Measurements from ENCODE around the gene TTN.
A peak's percentile ranks its signal among the peaks of the same experiment; 100 is the strongest.
"Not testable (repeated sequence)": the region's sequence is repeated elsewhere in the genome, so short reads cannot be mapped to it uniquely, and the experiment has no call there.

Gene TTN

GRCh38 chr2:178526256-178526655, 281.0 kb downstream of the TTN start:
- no peak for DNase-seq

DNA sequence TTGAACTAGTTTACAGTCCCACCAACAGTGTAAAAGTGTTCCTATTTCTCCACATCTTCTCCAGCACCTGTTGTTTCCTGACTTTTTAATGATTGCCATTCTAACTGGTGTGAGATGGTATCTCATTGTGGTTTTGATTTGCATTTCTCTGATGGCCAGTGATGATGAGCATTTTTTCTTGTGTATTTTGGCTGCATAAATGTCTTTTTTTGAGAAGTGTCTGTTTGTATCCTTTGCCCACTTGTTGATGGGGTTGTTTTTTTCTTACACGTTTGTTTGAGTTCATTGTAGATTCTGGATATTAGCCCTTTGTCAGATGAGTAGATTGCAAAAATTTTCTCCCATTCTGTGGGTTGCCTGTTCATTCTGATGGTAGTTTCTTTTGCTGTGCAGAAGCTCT, 281.8 kb downstream of the TTN start:
- DNase-seq, result not testable (repeated sequence)

GRCh38 chr2:178525010-178525409, 282.2 kb downstream of the TTN start:
- not testable (repeated sequence) for DNase-seq

- DNase-seq, result peak in 1 of 3 experiments; percentile 24
These were observed 283.6 kb downstream of the TTN start for GRCh38 chr2:178523596-178524134.

DNA sequence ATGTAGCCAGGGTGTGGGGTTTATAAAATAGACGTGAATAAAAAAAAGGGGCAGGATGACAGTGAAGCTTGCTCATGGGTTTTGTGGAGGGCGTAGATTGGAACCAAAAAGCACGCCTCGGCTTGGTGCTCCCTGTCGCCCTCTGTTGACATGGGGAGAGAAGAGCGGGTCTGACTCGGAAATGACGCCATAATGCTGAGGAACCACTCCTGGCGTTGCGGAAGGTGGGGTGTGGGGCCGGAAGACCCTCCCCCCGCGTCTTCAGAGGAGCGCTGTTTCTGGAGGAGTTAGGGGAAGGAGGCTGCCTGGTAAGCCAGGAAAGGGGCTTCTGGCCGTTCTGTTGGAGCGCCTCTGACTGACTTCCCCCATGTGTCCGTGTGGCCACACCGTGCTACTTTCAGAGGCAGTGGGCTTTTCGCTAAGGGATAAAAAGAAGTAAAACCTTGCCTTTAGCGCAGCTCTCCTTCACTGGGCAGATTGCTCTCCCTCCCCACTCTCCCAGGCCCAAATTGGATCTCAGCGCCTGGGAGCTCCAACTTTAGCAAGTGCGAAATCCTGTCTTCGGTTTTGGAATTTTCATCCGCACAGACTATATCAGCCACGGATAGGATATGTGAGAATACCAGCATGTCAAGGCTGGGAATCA, 284.1 kb downstream of the TTN start:
- DNase-seq, result peak in 2 of 3 experiments; percentile 75 to 88

DNA sequence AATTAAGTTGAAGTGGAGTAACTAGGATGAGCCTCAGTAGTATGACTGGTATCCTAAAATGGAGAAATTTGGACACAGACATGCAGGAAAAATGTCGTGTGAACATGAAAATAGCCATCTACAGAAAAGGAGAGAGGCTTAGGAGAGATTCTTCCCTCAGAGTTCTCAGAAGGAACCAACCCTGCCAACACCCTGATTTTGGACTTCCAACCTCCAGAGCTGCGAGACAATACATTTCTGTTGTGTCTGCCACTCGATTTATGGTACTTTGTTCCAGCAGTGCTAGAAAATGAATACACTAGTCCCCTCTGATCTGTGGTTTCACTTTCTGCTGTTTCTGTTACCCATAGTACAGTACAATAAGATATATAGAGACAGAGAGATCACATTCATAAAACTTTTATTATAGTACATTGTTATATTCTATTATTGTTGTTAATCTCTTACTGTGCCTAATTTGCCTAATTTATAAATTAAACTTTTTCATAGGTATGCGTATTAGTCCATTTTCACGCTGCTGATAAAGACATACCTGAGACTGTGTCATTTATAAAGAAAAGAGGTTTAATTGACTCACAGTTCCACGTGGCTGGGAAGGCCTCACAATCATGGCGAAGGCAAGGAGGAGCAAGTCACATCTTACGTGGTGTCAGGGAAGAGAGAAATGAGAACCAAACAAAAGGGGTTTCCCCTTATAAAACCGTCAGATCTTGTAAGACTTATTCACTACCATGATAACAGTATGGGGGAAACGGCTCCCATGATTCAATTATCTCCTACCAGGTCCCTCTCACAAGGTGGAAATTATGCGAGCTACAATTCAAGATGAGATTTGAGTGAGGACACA, 285.7 kb downstream of the TTN start:
- no peak for DNase-seq

GRCh38 chr2:178517496-178517895, 289.7 kb downstream of the TTN start:
- no peak for DNase-seq

DNA sequence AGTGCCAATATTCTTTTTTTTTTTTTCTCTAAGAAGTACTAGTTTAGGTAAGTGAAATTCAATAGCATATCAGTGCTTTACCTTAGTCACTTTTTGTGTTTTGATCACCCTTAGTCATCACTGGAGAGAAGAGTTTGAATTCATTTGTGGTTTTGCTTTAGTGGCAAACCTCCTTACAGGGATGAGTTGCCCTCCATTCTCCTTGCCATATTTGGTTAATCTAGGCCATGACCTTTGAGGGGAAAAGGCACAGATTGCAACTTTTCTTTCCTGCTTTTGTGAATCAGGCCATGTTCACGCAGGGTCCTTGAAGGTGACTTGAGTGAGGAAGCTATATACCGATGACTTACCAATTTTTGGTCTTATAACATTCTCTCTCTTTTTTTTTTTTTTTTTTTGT, 292.6 kb downstream of the TTN start:
- DNase-seq, result no peak

GRCh38 chr2:178513876-178514275, 293.3 kb downstream of the TTN start:
- DNase-seq, result no peak

DNA sequence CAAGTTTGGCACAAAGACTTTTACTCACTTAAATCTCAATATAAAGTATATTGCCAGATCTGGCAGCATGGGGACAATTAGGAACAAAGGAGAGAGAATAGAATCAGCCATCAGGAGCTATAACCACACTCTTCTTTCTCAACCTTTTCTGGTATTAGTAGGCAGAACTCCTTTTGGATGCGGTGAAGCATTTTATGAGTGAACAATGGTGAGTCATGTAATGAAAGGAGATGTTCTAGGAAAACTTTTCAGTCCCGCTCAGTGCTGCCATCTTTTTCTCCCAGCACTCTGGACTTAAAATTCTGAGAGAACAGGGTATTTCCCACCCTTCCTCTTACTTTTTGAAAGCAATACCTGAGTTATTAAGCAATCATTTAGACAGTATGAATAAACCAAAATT, 294.7 kb downstream of the TTN start:
- DNase-seq, result no peak

GRCh38 chr2:178510384-178510783, 296.8 kb downstream of the TTN start:
- DNase-seq, result no peak

DNA sequence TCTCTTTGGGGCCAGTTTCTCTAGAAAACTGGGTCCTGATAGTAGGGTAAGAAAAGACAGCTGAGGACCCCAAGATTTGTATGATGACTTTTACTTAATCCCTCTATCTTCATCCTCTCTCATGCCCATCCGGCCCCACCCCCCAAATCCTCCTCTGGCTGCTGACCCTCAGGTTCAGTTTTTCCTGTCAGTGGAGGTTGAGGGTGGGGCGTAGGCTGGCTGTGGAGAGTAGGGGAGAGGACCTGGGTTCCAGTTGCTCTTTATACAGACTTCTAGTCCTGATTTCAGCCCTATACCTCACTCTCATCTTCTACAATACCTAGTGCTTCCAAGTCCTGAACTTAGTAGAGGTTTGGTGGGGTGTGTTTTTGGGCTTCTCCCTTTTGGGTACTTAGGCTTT, 298.6 kb downstream of the TTN start:
- DNase-seq, result no peak

- DNase-seq, result no peak
These were observed 300.3 kb downstream of the TTN start for GRCh38 chr2:178506949-178507348.

GRCh38 chr2:178506524-178506923, 300.7 kb downstream of the TTN start:
- no peak for DNase-seq

DNA sequence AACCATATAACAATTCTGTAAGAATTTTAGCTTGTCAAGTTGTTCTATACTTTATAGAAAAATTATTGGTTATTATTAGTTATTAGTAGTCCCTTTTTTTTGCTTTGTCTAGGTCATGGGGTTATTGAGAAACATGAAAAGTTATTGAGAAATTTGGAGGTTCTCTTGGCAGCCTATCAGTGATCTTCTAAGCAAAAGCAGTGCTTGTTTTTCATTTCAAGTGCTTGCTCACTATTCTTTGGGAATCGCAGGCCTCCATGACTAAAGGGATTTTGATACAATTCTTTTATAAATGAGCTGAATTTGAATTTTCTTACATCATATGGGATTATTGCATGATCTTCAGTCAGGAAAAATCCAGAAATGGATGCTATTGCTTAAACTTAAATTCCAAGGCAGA, 301.1 kb downstream of the TTN start:
- DNase-seq, result no peak

GRCh38 chr2:178502751-178503150, 304.5 kb downstream of the TTN start:
- DNase-seq, result no peak

DNA sequence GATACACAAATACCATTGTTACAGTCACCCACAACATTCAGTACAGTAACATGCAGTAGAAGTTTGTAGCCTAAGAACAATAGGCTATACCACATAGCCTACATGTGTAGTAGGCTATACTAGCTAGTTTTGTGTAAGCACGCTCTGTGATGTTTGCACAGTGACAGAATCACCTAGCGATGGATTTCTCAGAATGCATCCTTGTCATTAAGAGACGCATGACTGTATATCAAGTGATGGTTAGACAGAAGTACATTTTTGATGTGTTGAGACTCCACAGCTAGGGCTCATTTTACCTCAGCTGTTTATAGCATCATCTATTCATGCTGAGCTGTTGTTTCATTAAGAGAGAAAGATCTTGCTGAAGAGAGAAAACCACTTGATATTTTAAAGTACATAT, 307.6 kb downstream of the TTN start:
- no peak for DNase-seq

DNA sequence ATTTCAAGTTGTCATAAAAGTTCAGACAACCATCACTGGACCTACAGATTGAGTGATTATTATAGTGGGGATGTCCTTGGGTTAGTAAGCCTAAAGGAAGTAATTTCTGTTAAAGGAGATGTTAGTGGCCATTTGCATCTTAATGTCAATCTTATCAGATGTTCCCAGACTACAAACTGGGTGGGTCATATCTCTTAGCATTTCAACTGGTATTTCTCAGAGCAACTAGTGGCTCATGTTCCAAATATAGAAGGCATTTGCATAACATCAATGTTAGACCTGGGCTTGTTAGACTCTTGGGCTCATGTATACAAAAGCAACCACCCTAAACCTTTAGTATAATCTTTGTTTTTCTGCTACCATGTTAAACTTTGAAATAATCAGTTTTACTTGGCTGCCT, 309.1 kb downstream of the TTN start:
- no peak for DNase-seq

- DNase-seq, result no peak
These were observed 311.2 kb downstream of the TTN start for GRCh38 chr2:178496049-178496448.

DNA sequence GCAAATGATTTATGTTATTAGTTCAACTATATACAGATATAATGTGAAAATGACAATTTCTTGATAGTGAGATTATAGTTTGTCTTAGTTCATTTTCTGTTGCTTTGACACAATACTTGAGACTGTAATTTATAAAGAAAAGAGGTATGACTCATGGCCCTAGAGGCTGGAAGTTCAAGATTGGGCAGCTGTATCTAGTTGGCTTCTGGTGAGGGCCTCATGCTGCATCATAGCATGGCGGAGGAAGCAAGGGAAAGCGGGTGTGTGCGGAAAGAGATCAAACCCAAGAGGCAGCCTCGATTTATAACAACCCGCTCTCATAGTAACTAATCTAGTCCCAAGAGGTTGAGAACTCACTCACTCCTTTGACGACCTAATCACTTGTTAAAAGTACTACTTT, 315.6 kb downstream of the TTN start:
- no peak for DNase-seq

- no peak for DNase-seq
These were observed 321.9 kb downstream of the TTN start for GRCh38 chr2:178485356-178485755.

DNA sequence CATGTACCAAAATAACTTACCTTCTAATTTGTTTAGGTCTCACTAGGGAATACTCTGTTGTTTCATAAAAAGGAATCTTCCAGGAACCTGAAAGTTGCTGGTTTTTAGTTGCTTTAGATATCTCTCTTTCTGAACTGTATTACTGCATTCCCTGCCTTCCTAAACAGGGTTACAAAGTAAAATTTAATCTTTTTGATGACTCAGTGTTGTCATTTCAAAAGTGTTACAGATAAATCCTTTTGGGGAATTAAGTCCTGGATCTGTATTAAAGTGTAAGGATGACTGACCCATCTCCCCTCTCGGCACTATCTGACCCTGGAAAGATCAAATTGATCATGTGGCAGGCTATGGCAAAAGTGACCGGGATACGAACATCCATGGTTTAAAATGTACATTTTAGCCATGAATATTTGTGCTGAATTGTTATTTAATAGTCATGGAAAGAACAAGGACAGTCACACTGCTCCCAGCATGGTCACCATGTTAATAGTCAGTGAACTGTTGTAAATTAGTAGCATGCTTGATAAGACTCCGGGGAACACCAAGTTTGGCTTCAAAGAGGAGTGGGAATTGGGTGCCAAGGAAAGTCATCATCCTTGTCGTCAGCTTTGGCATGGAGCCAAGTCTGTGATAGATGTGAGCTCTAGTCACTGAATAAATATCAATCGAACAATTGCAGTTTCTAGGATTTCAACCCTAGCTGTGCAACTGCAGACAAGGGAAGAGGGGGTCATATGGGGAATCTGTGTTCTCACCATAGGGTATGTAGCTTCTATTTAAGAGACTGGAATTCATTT, 322.8 kb downstream of the TTN start:
- DNase-seq, result peak; percentile 26 to 91 (median 50)

DNA sequence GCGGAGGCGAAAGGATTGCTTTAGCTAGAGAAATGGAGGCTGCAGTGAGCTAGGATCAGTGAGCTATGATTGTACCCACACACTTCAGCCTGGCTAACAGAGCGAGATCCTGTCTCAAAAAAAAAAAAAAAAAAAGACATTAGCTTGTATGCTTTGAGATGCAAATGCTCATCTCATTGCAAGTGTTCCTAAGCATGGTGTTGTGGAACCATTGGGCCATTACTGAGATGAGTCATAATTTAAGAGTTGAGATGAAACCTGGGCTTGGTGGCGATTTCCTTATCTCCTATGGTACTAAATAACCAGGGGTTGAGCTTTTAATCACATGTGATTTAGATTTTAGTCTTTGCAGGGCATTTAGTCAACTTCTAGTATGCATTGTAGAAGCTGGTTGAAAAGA, 324.8 kb downstream of the TTN start:
- peak in 1 of 3 experiments; percentile 12 for DNase-seq

Measured in NCI-H1417 (cell line).